ENCODE results near the gene LAMC2. TPM values are rescaled to one million over a fixed set of nuclear protein-coding genes. Genes with fewer than 3 reads are reported as not detected.

Gene LAMC2
- total RNA-seq, 1 donor from 2014 or later, result not detected

DNA sequence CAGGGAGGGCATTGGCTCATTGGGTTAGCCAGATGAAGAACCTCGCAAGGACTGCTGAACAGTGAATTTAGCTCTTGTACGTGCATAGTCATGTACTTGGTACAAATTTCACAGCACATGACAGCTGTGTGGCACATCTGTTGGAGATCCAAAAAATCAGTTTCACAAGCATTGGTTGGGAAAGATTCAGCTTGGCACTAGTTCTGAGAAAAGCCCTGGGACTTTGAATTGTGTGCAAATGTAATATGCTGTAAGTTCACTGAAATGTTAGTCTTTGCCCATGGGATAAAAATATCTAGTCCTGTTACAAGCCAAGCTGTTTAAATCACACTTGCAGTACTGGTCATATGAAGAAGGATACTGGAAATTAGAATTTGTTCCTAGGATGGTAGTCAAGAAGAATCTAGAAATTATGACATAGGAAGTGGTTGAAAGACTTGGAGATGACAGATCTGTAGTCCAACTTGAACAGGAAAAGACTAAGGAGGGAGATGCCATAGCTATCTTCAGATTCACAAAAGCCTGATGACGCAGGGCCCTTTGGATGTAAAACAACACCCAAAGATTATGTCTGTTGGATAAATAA lies 19.2 kb downstream of the LAMC2 start:
- Mint-ChIP-seq H3K4me1 (ENCODE audit: low read depth) (peaks cover 8% of the 10 kb centered on the region), H3K4me3 (ENCODE audit: low read depth) (no peak overlapping the region), H3K9me3 (no peaks in the 10 kb centered on the region), H3K36me3 (ENCODE audit: low read depth) (no peaks in the 10 kb centered on the region), H3K27me3 (ENCODE audit: low read depth) (peaks cover 13% of the 10 kb centered on the region), H3K27ac (no peak overlapping the region)
- no peak for DNase-seq (ENCODE audit: low spot score)
- intact Hi-C loops (cut with micrococcal nuclease), result no loop called here

DNA sequence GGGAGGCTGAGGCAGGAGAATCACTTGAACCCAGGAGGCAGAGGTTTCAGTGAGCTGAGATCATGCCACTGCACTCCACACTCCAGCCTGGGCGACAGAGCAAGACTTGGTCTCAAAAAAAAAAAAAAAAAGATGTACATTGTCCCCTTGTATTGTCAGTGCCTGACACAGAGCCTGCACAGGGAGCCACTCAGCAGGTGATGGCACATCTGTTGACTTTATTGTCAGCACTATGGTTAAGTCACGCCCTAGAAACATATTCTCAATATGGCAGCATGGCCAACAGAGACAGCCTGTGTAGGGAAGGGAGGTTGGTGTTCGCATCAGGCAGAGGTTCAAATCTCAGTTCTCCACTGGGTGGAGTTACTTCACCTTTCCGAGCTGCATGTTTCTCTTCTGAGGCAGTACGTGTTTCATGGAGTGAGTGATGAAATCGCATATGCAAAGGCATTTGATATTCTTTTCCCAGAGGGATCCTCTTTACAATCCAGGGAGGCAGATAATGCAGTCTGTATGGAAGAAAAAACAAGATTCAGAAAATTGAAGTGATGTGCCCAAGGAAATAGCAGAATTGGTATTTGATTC lies 20.6 kb downstream of the LAMC2 start:
- Mint-ChIP-seq H3K4me3 (ENCODE audit: low read depth) (no peak overlapping the region), H3K36me3 (ENCODE audit: low read depth) (no peaks in the 10 kb centered on the region), H3K4me1 (ENCODE audit: low read depth) (peaks cover 8% of the 10 kb centered on the region), H3K9me3 (no peaks in the 10 kb centered on the region), H3K27ac (no peak overlapping the region), H3K27me3 (ENCODE audit: low read depth) (peaks cover 6% of the 10 kb centered on the region)
- intact Hi-C loops (cut with micrococcal nuclease), result no loop called here
- no peak for DNase-seq (ENCODE audit: low spot score)

DNA sequence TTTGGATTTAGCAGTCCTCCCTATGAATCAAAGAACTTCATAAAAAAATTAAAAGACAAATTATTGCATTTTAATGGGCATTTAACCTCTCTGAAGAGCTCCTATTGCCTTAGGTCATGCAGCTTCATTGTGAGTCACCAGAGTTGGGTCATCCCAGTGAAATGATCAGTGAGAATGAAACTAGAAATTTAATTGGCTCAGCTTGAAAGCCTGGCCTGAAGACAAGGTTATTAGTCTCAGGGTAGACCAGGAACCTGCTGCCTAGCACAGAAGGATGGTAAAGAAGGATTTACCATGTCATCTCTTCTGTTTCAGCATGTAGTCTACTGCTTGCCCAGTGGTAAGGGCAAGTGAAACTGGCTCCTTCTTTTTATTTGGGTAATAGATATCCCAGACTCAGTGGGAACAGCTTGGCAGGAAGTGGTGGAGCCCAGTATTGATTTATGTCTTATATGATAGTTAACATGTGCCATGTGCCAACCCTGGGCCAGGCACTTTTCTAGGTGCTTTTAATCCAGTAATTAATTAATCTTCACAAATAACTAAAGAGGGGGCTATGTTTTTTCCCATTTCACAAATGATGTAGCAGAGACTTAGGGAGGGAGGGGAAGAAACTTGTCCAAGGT lies 23.6 kb downstream of the LAMC2 start:
- intact Hi-C loops (cut with micrococcal nuclease), result no loop called here
- DNase-seq (ENCODE audit: low spot score), result no peak
- Mint-ChIP-seq H3K9me3 (no peaks in the 10 kb centered on the region), H3K27me3 (ENCODE audit: low read depth) (peaks cover 15% of the 10 kb centered on the region), H3K27ac (no peak overlapping the region), H3K36me3 (ENCODE audit: low read depth) (no peaks in the 10 kb centered on the region), H3K4me3 (ENCODE audit: low read depth) (no peak overlapping the region), H3K4me1 (ENCODE audit: low read depth) (peaks cover 8% of the 10 kb centered on the region)

DNA sequence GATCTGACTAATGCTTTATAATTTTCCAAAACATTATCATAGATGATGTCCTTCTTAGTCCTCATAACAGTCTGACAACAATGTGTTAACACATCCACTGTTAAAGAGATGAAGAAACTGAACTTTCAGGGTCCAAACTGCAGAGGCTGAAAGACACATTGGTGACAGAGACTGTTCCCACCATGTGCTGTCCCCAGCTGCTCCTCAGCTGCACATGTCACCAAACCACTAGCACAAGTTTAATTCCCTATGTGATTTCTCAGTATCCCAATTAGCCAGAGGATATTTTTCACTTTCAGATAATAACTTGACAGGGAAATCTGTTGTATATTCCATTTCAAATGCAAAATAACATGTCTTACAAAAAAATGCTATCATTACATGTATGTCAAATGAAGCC lies 24.6 kb downstream of the LAMC2 start:
- no peaks in the 10 kb centered on the region for H3K36me3 Mint-ChIP-seq (ENCODE audit: low read depth)
- peaks cover 17% of the 10 kb centered on the region for H3K27me3 Mint-ChIP-seq (ENCODE audit: low read depth)
- no peak overlapping the region for H3K4me3 Mint-ChIP-seq (ENCODE audit: low read depth)
- no peaks in the 10 kb centered on the region for H3K9me3 Mint-ChIP-seq
- no peak overlapping the region for H3K27ac Mint-ChIP-seq
- intact Hi-C loops (cut with micrococcal nuclease), result no loop called here
- DNase-seq (ENCODE audit: low spot score), result no peak
- peaks cover 5% of the 10 kb centered on the region for H3K4me1 Mint-ChIP-seq (ENCODE audit: low read depth)

DNA sequence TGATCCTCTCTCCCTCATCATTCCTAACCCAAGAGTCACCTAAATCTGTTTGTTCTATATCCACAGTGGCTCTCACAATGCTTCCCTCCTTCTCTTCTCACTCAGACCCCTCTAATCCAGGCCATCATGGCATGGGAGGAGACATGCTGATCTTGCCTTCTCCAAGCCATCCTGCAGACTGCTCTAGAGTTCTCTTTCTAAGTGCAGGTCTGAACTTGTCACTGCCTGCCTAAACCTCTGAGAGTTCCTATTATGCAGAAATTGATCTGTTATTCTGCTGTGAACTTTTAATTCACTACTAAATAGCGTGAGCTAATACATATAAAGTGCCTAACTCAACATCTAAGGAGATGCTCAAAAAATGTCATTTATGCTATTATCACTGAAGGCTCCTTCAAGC lies 26.8 kb downstream of the LAMC2 start:
- intact Hi-C loops (cut with micrococcal nuclease), result no loop called here
- Mint-ChIP-seq H3K4me1 (ENCODE audit: low read depth) (peaks cover 5% of the 10 kb centered on the region), H3K4me3 (ENCODE audit: low read depth) (no peak overlapping the region), H3K36me3 (ENCODE audit: low read depth) (no peaks in the 10 kb centered on the region), H3K27me3 (ENCODE audit: low read depth) (peaks cover 20% of the 10 kb centered on the region), H3K27ac (no peak overlapping the region), H3K9me3 (no peaks in the 10 kb centered on the region)
- DNase-seq (ENCODE audit: low spot score), result no peak

DNA sequence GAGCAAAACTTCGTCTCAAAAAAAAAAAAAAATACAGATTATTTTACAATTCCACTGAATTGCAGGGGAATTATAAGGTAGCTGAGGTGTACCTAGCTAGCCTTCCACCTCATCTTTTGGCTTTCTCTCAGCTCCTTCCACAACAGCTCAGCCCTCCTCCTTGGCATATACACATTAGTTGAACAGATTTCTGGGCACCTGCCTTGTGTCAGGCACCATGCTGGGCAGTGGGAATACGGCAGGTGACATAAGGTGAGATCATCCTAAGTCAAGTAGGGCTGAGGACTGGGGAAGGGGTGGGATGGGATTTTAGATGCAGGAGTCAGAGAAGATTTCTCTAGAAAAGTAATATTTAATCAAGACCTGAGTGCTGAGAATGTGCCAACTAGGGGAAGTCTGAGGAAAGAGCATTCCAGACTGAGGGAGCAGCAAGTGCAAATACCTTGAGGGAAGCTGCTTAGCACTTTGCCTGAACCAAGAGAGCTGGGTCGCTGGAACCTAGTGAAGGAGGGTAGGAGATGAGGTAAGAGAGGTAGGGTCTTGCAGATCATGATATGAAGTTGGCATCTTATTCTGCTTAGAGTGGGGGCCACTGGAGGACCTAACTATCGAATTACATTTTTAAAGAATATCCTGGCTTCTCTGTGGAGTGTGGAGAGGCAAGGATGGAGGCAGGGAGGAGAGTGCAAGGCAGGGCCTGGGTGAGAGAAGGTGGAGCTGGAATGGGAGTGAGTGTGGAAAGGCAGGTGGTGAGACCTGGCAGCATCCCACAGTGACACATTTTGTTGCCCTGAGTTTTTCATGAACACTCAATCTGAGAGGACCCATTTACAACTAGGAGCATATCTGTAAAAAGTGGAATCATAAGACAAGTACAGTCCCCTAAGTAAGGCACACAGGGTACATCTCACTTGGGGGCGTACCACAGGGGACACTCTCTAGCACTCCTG lies 28.2 kb downstream of the LAMC2 start:
- DNase-seq (ENCODE audit: low spot score), result no peak
- H3K27ac Mint-ChIP-seq, result no peak overlapping the region
- H3K4me1 Mint-ChIP-seq (ENCODE audit: low read depth), result peaks cover 7% of the 10 kb centered on the region
- no peak overlapping the region for H3K4me3 Mint-ChIP-seq (ENCODE audit: low read depth)
- intact Hi-C loops (cut with micrococcal nuclease), result no loop called here
- no peaks in the 10 kb centered on the region for H3K36me3 Mint-ChIP-seq (ENCODE audit: low read depth)
- peaks cover 20% of the 10 kb centered on the region for H3K27me3 Mint-ChIP-seq (ENCODE audit: low read depth)
- no peaks in the 10 kb centered on the region for H3K9me3 Mint-ChIP-seq

DNA sequence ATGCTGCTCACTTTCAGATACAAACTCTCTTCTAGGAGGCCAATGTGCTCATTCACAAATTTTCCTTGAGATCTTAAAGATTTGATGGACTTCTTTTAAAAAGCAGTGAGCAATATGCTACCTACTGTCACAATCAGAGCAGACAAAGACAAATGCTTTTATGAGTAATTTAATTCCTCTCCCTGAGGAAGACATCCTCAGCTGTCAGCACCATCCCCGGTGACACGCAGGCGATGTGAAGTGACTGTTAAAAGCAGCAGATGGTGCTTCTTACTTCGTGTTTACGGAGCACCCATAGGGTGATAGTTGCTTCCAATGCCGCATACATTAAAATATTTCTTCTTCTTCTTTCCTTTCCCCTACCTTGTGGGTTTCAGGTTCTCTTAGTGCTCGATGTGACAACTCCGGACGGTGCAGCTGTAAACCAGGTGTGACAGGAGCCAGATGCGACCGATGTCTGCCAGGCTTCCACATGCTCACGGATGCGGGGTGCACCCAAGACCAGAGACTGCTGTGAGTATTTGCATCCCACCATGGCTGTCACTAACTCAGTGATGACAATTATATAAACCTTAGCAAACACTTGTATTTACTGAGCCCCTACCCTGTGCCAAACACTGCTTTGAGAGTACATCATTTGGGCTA lies 29.1 kb downstream of the LAMC2 start:
- H3K9me3 Mint-ChIP-seq, result no peaks in the 10 kb centered on the region
- intact Hi-C loops (cut with micrococcal nuclease), result no loop called here
- H3K4me3 Mint-ChIP-seq (ENCODE audit: low read depth), result no peak overlapping the region
- H3K27me3 Mint-ChIP-seq (ENCODE audit: low read depth), result peaks cover 20% of the 10 kb centered on the region
- H3K27ac Mint-ChIP-seq, result no peak overlapping the region
- H3K4me1 Mint-ChIP-seq (ENCODE audit: low read depth), result peaks cover 2% of the 10 kb centered on the region
- DNase-seq (ENCODE audit: low spot score), result no peak
- no peaks in the 10 kb centered on the region for H3K36me3 Mint-ChIP-seq (ENCODE audit: low read depth)

DNA sequence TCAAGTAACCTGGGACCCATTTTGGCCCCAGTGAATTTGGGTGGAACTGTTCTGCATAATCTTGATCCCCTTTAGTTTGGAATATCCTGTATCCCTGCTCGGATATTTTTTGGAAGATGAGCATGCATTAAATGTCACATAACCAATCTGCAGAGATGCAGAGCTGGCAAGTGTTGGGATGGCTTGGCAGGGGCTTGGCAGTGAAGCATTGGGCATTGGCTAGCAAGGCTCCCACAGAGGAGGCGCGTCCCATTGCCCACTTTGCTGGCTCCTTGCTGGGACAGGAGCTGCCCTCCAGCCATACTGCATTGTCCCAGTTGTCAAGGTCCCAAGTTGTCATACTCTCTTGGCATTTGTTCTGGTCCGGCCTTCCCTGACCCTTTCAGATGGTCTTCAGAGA lies 29.9 kb downstream of the LAMC2 start:
- Mint-ChIP-seq H3K4me3 (ENCODE audit: low read depth) (no peak overlapping the region), H3K9me3 (no peaks in the 10 kb centered on the region), H3K36me3 (ENCODE audit: low read depth) (no peaks in the 10 kb centered on the region), H3K4me1 (ENCODE audit: low read depth) (peaks cover 2% of the 10 kb centered on the region), H3K27ac (no peak overlapping the region), H3K27me3 (ENCODE audit: low read depth) (peaks cover 22% of the 10 kb centered on the region)
- intact Hi-C loops (cut with micrococcal nuclease), result no loop called here
- no peak for DNase-seq (ENCODE audit: low spot score)

DNA sequence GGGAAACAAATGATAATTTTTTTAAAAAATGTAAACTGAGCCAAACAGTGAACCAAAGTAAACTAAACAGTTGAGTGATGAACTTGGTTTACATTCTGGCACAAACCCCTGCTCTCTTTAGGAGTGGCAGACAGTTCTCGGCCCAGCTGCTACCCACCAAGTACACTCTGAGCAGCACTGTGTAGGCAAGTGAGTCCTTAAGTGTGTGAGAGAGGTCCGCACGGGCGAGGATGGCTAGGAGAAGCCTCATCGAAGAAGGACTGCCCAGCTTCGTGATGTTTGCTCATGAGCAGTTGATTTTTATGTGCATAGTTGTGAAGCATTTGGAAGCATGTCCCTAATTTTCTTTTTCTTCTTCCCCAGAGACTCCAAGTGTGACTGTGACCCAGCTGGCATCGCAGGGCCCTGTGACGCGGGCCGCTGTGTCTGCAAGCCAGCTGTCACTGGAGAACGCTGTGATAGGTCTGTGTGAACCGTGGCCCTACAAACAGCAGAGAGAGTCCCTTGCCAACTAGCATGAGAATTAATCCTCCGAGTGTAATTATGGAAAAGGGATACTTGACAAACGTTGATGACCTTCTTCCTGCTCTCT lies 32.1 kb downstream of the LAMC2 start:
- DNase-seq (ENCODE audit: low spot score), result no peak
- H3K27ac Mint-ChIP-seq, result no peak overlapping the region
- peaks cover 2% of the 10 kb centered on the region for H3K4me1 Mint-ChIP-seq (ENCODE audit: low read depth)
- H3K27me3 Mint-ChIP-seq (ENCODE audit: low read depth), result peaks cover 16% of the 10 kb centered on the region
- no peaks in the 10 kb centered on the region for H3K36me3 Mint-ChIP-seq (ENCODE audit: low read depth)
- H3K4me3 Mint-ChIP-seq (ENCODE audit: low read depth), result no peak overlapping the region
- H3K9me3 Mint-ChIP-seq, result no peaks in the 10 kb centered on the region
- intact Hi-C loops (cut with micrococcal nuclease), result no loop called here

DNA sequence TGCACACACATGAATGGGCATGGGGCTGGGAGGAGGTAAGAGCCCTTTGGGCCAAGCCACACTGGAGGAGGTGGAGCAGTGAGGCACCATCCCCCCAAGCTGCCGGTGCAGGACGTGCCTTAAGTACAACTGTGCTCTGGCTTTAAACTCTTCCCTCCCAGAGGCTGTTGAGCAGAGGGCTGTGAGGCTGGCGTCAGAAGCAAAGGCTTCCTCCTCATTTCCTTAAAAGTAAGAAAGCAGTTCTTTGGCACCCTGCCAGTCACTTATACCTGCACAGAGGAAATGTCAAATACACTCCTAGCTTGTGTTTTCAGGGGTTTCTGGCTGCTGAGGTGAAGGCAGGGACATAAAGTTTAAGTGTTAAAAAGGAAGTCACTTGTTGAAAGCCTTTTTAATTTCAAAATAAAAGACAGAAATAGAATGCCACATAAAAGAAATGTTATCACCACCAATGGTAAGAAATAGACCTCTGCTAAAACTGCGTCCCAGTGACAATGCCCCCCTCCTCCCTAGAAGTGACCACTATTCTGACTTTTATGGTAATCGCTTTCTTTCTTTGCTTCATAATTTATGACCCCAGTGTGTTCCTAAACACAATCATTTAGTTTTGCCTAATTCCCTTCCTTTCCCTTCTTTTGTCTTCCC lies 33.0 kb downstream of the LAMC2 start:
- no peak for DNase-seq (ENCODE audit: low spot score)
- intact Hi-C loops (cut with micrococcal nuclease), result no loop called here
- no peaks in the 10 kb centered on the region for H3K9me3 Mint-ChIP-seq
- H3K36me3 Mint-ChIP-seq (ENCODE audit: low read depth), result no peaks in the 10 kb centered on the region
- peaks cover 15% of the 10 kb centered on the region for H3K27me3 Mint-ChIP-seq (ENCODE audit: low read depth)
- H3K4me3 Mint-ChIP-seq (ENCODE audit: low read depth), result no peak overlapping the region
- peaks cover 2% of the 10 kb centered on the region for H3K4me1 Mint-ChIP-seq (ENCODE audit: low read depth)
- no peak overlapping the region for H3K27ac Mint-ChIP-seq

DNA sequence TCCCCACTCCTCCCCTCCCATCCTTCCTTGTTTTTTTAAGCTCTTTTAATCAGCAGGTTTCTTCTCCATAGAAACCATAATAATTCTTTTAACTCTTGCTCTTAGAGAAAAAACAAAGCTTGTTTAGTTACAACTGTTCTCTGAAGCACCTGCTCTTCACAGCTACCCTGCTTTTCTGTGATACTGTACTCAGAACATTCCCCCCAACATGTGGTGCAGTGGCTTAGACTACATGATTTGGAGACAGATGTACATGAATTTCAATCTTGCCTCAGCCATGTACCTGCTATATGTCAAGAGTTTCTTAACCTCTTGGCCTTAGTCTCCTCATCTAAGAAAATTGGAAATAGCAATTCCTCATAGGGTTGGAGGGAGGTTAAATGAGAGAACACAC lies 33.5 kb downstream of the LAMC2 start:
- Mint-ChIP-seq H3K27ac (no peak overlapping the region), H3K36me3 (ENCODE audit: low read depth) (no peaks in the 10 kb centered on the region), H3K9me3 (no peaks in the 10 kb centered on the region), H3K4me3 (ENCODE audit: low read depth) (no peak overlapping the region), H3K27me3 (ENCODE audit: low read depth) (peaks cover 11% of the 10 kb centered on the region), H3K4me1 (ENCODE audit: low read depth) (peaks cover 2% of the 10 kb centered on the region)
- DNase-seq (ENCODE audit: low spot score), result no peak
- intact Hi-C loops (cut with micrococcal nuclease), result no loop called here

DNA sequence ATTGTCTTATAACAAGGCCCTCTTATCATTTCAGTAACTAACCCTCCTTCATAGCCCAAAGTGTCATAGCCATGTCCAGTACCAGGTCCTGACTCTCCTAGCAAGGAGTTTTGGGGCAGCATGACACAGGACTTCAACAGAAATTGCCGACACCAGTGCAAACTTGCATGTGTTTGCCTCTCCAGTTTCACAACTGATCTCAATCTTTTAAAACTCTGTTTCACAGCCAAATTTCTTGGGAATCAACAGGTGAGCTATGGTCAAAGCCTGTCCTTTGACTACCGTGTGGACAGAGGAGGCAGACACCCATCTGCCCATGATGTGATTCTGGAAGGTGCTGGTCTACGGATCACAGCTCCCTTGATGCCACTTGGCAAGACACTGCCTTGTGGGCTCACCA lies 36.8 kb downstream of the LAMC2 start:
- Mint-ChIP-seq H3K27ac (no peak overlapping the region), H3K36me3 (ENCODE audit: low read depth) (no peaks in the 10 kb centered on the region), H3K4me1 (ENCODE audit: low read depth) (peaks cover 8% of the 10 kb centered on the region), H3K4me3 (ENCODE audit: low read depth) (no peak overlapping the region), H3K27me3 (ENCODE audit: low read depth) (peaks cover 4% of the 10 kb centered on the region), H3K9me3 (no peaks in the 10 kb centered on the region)
- DNase-seq (ENCODE audit: low spot score), result no peak
- intact Hi-C loops (cut with micrococcal nuclease), result no loop called here
